GM19238 (cell line): Measurements from ENCODE around the gene FGF22.
"Not testable (repeated sequence)": the region's sequence is repeated elsewhere in the genome, so short reads cannot be mapped to it uniquely, and the experiment has no call there.

Experiments
- DNase-seq: peaks from one replicate; pipeline ENCODE4 v3.0.0; 2011; ENCODE audit warnings: low spot score; ENCODE audit not compliant: insufficient read length

FGF22 gene

DNA sequence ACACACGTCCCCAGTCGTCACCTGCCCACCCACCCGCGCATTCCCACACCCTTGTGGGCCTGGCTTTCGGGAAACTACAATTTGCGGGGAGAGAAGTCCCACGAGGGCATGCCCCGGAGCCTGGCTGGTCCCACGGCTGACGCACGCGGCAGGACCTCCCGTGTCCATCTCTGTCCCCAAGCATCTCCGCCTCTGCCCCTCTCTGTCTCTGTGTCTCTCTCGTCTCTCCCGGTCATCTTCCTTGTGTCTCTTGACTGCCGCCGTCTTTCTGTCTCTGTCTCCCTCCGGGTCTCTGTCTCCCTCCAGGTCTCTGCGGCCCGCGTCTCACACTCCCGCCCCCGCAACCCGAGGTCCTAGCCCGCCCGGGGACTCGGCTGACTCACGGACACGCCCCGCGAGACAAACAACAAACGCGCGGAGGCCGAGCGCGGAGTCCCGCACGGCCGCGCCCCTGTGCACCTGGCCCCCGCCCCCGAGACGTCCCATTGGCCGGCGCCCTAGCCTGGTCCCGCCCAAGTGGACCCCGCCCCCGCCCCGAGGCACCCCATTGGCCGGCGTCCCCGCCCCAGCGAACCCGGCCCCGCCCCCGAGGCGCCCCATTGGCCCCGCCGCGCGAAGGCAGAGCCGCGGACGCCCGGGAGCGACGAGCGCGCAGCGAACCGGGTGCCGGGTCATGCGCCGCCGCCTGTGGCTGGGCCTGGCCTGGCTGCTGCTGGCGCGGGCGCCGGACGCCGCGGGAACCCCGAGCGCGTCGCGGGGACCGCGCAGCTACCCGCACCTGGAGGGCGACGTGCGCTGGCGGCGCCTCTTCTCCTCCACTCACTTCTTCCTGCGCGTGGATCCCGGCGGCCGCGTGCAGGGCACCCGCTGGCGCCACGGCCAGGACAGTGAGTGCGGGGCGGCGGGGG is at the start of gene FGF22:
TSS of gene FGF22 (plus strand) at position 627 of the 908 bp plus-strand sequence. CDS start at position 674, 47 bp downstream.
- DNase-seq, result peak; percentile 100

DNA sequence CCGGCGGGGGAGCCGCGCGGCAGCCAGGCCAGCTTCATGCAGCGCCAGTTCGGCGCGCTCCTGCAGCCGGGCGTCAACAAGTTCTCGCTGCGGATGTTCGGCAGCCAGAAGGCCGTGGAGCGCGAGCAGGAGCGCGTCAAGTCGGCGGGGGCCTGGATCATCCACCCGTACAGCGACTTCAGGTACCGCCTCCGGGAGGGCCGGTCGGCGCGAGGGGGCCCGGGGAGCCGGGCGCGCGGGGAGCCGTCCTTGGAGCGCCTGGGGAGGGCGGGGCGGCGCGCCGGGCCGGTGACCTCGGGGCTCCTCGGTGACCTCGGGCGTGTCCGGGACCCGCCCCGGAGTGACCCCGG is 49.3 kb upstream of the FGF22 start:
- DNase-seq, result no peak

DNA sequence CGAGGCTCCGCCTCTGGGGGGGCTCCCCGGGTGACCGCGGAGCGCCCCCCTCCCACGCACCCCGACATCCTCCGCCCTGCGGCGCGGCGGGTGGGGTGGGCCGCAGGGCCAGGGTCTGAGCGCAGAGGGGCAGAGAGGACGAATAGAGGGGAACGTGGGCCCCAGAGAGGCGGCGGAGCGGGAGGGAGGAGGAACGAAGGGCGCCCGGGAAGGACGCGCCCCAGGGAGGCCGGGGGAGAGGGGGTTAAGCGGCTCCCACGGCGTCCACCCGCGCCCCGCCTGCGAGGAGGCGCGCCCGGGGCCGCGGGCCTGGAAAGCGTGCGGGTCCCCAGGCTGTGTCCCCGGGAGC is 49.0 kb upstream of the FGF22 start:
- DNase-seq, result no peak

DNA sequence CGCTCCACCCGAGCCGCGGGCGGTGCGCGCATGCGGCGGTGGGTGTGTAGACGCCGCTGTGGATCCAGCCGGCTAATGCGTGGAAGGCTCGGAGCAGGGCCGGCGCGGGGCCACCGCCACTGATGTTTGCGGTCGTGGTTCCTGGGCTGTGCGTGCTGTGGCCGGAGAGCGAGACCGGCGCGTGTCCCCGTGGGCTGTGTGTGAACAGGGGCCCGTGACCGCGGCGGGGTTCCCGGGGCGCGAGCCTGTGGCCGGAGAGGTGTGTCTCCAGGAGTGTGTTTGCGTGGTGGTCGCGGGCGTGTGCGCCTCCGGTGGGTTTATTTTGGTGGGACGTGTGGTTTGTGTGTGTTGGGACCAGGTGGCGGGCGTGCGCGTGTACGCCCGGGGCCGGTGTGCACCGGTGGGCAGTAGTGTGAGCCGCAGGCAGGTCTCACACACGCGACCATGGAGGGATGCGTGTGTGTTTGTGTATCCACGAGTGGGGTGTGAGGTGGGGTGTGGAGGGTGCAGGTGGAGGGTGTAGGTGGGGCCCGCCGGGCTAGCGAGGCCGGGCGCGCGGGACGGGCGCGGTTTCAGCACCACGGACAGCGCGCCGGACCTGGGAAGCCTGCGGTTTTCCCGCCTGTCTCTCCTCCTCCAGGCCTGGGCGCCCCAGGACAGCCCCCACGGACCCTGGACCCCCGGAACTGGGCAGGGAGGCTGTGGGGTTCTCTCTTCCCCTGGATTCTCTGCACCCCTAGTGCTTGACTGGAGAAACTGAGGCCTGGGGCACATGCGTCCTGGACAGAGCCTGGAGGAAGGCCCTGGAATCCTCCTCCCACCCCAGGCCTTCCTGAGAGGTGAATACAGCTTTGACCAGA is 48.4 kb upstream of the FGF22 start:
- no peak for DNase-seq

DNA sequence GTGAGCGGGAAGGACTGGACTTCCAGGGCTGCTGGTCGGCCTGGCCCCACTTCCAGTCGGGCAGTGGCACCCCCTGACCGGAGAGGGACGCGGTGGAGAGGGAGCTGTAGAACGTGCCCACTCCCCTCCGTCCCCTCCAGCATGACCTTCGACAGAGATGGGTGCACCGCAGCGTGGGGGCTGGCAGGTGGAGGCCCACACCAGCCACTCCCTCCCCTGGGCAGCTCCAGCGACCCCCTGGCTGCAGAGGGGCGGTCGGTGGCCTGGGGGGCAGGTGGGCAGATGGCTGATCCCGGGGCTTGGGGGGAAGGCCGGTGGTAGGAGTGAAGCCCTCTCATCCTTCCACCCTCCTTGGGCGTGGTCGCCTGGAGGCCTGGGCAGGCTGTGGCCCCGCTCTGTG is 47.6 kb upstream of the FGF22 start:
- no peak for DNase-seq

DNA sequence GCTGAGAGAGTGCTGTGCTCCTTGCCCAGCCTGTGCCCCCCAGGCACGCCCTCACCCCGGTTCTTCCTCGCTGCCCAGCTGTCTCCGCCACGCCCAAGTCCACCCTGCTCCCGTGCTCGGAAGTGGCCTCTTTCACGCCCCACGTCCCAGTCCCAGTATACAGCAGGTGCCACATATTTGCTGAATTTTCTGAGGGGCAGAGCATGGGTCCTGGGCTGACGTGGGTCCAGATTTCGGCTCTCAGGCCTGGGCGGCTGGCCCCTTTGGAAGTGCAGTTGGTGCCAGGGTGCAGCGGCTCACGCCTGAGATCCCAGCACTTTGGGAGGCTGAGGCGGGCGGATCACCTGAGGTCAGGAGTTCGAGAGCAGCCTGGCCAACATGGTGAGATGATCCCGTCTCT is 46.6 kb upstream of the FGF22 start:
- no peak for DNase-seq

DNA sequence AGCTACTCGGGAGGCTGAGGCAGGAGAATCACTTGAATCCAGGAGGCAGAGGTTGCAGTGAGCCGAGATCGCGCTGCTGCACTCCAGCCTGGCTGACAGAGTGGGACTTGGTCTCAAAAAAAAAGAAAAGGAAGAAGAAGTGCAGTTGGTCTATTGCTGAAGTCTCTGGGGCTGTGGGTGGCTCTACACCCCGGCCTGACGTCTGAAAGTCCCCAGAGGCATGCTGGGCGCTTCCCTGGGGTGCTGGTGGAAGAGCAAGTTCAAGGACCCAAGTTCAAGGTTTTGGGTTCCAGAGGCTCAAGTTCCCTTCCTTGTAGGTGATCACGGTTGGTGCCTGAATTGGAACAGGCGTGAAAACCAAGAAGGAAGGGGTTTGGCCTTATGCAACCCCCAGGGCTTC is 46.2 kb upstream of the FGF22 start:
- DNase-seq, result no peak

DNA sequence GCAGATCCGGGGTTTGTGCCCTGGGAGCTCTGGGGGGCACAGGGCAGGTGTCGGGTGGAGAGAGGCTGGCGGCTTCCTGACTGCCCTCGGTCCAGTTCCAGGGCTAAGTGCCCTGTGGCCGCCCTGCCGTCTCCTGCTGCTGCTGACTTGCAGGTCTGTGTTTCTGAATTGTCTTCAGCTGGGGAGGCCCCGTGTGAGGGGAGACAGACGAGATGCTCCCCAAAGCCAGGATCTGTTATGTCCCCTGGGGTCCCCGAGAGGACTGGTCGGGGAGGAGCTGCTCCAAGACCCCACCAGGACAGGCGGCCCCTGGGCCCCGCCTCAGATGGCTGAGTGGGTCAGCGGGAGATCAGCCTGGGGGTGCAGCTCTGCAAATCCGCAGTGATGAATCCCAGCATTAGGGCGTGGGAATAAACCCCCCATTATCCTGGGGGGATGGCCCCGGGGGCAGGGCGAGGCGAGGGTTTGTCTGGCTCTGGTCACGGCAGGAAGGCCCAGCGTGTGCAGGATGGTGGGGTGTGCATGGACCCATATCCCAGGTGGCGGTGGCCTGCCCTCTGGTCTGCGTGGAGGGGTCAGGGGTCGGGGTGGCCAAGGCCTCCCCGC is 45.3 kb upstream of the FGF22 start:
- DNase-seq, result no peak

DNA sequence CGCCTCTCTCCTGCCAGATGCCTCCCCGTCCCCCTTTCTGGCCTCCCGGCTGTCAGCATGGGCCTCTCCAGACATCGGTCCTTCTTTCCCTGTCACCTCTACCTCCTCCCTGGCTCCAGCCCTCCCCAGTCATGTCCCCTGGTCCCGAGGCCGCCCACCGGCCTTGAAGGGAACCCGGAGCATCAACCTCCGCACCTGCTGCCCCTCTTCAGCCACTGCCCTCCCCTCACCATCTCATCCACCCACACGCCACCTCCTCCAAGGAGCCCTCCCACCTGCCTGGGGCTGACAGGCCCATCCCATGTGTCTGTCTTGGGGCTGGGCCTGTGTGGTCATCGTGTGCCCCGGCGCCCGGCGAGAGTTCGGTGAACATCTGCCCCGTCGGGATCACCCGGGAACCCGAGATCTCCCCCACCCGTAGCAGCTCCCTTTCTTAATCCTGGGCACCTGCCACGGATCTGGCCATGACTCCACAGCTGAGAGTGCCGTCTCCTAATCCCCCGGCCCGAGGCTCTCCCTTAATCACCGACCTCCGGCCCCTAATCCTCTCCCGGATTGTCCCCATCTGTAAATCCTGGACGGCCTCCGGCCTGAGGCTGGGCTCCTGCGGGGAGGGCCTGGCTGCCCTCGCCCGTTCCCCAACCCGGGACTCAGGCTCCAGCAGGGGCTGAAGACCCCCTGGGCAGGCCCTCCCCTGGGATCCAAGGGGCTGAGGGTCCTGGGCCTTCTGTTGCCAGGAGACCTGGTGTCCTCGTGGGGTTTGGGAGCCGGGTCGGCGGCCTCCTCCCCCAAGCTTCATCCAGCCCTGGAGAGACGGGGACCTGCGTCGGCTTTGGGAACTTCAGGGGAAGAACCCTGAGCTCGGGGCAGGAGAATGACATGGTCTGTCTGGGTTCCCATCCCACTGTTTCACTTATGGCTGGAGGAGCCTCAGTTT is 44.1 kb upstream of the FGF22 start:
- DNase-seq, result no peak

DNA sequence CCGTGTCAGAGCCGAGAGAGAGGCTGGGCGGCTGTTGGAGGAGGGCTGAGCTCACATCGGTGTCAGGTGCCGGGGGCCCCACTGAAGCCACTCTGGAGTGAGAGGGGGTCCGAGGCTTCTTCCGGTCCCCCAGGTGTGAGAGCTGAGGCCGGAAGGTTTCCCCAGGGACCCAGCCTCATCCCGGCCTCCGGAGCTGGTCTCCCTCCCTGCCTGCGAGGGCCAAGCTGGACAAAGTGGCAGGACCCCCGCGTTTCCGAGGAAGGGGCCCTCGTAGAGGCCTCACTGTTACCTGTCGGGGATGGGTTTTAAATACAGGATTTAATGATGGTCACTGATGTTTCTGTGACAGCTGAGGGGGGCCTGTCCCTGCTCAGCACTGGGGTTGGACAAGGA is 43.4 kb upstream of the FGF22 start:
- DNase-seq, result no peak

DNA sequence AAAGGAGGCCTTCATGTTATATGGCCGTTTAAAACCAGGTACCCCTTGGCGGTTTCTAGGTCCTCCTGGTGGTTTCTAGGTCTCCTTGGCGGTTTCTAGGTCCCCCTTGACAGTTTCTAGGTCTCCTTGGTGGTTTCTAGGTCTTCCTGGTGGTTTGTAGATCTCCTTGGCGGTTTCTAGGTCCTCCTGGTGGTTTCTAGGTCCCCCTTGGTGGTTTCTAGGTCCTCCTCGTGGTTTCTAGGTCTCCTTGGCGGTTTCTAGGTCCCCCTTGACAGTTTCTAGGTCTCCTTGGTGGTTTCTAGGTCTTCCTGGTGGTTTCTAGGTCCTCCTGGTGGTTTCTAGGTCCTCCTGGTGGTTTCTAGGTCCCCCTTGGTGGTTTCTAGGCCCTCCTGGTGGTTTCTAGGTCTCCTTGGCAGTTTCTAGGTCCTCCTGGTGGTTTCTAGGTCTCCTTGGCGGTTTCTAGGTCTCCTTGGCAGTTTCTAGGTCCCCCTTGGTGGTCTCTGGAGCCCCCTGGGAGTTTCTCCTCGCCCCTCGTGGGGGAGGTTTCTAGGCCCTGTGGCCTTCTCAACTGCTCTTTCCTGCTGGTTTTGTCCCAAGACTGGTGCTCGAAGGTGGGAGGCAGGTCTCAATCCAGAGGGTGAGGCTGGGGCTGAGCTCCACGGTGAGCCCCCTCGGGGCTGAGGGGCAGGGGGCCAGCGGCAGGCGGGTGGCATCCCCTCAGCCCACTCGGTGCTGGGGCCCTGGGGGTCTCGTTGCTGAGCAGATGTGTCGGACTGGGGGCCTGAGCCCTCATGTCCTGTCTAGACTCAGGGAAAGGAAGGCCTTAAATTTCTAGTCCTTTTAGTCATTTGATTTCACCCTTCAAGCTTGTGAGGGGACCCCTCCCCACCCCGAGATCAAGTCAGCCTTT is 42.0 kb upstream of the FGF22 start:
- no peak for DNase-seq

DNA sequence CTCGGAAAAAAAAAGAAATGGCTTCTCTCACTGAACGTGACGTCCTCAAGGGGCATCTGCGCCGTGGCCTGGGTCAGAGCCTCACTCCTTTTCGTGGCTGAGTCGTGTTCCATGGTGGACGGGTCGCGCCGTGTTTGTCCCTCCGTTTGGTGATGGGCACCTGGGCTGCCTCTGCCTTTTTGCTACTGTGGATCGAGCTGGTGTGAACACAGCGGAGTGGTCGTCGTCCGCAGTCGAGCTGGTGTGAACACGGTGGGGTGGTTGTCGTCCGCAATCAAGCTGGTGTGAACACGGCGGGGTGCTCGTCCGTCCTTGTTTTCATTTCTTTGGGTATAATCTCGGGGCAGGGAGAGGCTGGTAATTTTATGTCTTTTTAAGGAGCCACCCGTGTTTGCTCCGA is 38.4 kb upstream of the FGF22 start:
- no peak for DNase-seq

DNA sequence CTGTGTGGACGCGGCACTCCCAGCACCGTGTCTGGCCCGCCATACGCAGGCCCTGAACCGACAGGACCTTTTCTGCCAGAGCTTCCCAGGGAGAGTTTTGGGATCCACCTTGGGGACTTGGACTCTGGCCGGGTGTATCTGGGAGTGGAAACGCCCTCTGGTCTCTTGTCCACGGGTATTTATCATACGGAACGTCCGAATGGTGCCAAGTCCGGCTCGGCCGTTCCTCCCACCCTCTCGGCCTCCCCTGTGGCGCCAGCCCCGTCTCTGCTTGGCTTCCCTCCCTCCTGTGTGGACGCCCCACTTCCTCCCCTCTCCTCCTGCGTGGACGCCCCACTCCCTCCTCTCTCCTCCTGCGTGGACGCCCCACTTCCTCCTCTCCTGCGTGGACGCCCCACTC is 37.9 kb upstream of the FGF22 start:
- DNase-seq, result no peak

DNA sequence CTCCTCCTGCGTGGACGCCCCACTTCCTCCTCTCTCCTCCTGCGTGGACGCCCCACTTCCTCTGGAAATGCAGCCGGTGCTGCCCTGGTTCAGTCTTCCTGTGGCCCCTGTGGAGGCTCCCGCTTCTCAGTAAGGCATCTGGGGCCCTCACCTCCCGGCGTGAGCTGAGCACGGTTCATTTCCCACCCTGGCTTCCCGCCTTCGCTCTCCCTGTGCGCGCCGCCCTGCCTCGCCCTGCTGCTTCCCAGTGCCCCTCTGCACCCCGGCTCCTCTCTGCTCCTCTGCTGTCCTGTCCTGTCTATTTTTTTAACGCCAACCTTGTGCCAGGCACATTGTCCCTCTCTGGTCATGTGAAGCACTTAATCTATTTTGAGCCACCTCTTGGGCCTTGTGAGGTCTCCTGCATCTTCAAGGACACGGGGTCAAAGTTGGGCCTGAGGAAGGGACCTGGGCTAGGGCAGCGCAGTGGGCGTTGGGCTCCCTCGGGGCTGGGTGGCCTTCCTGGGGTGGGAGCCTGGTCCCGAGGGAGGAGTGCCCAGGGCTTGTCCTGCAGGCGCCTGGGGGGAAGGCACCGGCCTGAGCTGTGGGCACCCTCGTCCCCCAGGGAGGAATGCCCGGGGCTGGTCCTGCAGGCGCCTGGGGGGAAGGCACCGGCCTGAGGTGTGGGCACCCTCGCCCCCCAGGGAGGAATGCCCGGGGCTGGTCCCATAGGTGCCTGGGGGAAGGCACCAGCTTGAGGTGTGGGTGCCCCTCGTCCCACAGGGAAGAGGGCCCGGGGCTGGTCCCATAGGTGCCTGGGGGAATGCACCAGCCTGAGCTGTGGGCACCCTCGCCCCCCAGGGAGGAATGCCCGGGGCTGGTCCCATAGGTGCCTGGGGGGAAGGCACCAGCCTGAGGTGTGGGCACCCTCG is 37.0 kb upstream of the FGF22 start:
- DNase-seq, result no peak

DNA sequence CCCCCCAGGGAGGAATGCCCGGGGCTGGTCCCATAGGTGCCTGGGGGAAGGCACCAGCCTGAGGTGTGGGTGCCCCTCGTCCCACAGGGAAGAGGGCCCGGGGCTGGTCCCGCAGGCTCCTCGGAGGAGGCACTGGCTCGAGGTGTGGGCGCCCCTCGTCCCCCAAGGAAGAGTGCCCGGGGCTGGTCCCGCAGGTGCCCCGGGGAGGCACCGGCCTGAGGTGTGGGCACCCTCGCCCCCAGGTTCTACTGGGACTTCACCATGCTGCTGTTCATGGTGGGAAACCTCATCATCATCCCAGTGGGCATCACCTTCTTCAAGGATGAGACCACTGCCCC is 36.4 kb upstream of the FGF22 start:
- not testable (repeated sequence) for DNase-seq

DNA sequence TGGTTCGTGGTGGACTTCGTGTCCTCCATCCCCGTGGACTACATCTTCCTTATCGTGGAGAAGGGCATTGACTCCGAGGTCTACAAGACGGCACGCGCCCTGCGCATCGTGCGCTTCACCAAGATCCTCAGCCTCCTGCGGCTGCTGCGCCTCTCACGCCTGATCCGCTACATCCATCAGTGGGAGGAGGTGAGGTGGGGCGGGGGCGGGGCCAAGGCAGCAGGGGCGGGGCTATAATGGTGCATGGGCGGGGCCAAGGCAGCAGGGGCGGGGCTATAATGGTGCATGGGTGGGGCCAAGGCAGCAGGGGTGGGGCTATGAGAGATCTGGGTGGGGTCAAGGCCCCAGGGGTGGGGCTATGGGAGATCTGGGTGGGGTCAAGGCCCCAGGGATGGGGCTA is 35.9 kb upstream of the FGF22 start:
- not testable (repeated sequence) for DNase-seq

DNA sequence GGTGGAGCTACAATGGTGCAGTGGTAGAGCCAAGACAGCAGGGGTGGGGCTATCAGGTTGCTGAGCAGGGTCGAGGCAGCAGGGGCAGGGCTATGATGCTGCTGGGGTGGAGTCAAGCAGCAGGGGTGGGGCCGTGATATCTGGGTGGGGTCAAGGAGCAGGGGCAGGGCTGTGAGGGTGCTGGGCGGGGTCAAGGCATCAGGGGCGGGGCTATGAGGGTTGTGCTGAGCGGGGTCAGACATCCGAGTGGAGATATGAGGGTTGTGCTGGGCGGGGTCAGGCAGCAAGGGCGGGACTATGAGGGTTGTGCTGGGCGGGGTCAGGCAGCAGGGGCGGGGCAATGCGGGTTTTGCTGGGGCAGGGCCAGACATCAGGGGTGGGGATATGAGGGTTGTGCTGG is 35.3 kb upstream of the FGF22 start:
- no peak for DNase-seq

DNA sequence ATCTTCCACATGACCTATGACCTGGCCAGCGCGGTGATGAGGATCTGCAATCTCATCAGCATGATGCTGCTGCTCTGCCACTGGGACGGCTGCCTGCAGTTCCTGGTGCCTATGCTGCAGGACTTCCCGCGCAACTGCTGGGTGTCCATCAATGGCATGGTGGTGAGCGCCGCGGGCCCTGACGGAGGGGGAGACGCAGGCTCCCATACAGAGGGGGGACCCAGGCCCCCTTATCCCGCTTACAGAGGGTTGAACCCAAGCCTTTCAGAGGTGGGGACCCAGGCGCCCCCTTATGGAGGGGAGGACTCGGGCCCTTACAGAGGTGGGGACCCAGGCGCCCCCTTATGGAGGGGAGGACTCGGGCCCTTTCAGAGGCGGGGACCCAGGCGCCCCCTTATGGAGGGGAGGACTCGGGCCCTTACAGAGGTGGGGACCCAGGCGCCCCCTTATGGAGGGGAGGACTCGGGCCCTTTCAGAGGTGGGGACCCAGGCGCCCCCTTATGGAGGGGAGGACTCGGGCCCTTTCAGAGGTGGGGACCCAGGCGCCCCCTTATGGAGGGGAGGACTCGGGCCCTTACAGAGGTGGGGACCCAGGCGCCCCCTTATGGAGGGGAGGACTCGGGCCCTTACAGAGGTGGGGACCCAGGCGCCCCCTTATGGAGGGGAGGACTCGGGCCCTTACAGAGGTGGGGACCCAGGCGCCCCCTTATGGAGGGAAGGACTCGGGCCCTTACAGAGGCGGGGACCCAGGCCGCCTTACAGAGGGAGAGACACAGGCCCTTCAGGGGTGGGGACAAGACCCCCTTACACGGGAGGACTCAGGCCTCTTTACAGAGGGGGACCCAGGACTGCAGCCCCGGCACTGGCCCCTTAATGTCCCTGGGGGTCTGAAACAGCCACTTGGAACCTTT is 34.4 kb upstream of the FGF22 start:
- not testable (repeated sequence) for DNase-seq
